Cortex of kidney (tissue), 1 donor: Measurements from ENCODE around the gene HSPBAP1.

ENCODE experiments used
- DNase-seq: peaks from one replicate; lab custom pipeline; 2025; lab: John Stamatoyannopoulos, UW

HSPBAP1 gene, protein sequence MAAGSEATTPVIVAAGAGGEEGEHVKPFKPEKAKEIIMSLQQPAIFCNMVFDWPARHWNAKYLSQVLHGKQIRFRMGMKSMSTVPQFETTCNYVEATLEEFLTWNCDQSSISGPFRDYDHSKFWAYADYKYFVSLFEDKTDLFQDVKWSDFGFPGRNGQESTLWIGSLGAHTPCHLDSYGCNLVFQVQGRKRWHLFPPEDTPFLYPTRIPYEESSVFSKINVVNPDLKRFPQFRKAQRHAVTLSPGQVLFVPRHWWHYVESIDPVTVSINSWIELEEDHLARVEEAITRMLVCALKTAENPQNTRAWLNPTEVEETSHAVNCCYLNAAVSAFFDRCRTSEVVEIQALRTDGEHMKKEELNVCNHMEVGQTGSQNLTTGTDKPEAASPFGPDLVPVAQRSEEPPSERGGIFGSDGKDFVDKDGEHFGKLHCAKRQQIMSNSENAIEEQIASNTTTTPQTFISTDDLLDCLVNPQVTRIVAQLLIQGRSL

GRCh38 chr3:122793568-122794416 lies at the start of gene HSPBAP1:
TSS of gene HSPBAP1 (minus strand) at chr3:122793831. CDS start at chr3:122793680, 151 bp downstream.
- DNase-seq = no peak

DNA sequence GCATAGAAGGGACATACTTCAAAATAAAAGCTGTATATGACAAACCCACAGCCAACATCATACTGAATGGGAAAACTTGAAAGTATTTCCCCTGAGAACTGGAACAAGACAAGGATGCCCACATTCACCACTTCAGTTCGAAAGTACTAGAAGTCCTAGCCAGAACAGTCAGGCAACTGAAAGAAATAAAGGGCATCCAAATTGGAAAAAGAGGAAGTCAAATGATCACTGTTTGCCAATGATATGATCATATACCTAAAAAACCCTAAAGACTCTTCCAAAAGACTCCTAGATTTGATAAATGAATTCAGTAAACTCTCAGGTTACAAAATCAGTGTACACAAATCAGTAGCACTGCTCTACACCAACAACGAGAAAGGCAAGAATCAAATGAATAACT lies 42.0 kb upstream of the HSPBAP1 start:
- no peak for DNase-seq

- no peak for DNase-seq
Observed at GRCh38 chr3:122828281-122828680, 34.6 kb upstream of the HSPBAP1 start.

GRCh38 chr3:122826278-122826677 lies 32.6 kb upstream of the HSPBAP1 start:
- DNase-seq = no peak

GRCh38 chr3:122825460-122825859 lies 31.8 kb upstream of the HSPBAP1 start:
- no peak for DNase-seq

GRCh38 chr3:122824465-122825381 lies 31.1 kb upstream of the HSPBAP1 start:
- DNase-seq = no peak

GRCh38 chr3:122816587-122816986 lies 23.0 kb upstream of the HSPBAP1 start:
- no peak for DNase-seq

DNA sequence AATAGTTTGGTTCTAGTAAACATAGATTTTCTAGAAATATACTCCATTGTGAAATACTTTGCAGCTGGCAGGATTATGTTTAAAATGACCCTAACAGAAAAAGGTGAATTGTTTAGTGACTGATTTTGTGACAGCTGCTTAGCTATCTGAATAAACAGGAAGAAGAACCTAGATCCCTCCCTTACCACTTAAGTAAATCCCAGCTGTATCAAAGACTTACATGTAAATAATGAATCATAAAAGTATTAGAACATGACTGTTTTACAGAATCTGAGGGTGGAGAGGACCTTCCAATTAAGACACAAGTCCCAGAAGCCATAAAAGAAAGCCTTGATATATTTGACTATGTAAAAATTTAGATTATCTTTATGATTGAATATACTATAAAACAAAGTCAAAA lies 17.1 kb upstream of the HSPBAP1 start:
- no peak for DNase-seq

GRCh38 chr3:122803977-122804376 lies 10.3 kb upstream of the HSPBAP1 start:
- DNase-seq = no peak

- DNase-seq = no peak
Observed at GRCh38 chr3:122802323-122802722, 8.7 kb upstream of the HSPBAP1 start.

- no peak for DNase-seq
Observed at GRCh38 chr3:122800706-122801237, 7.1 kb upstream of the HSPBAP1 start.

- DNase-seq = no peak
Observed at GRCh38 chr3:122800031-122800430, 6.4 kb upstream of the HSPBAP1 start.

GRCh38 chr3:122799322-122799721 lies 5.7 kb upstream of the HSPBAP1 start:
- no peak for DNase-seq

DNA sequence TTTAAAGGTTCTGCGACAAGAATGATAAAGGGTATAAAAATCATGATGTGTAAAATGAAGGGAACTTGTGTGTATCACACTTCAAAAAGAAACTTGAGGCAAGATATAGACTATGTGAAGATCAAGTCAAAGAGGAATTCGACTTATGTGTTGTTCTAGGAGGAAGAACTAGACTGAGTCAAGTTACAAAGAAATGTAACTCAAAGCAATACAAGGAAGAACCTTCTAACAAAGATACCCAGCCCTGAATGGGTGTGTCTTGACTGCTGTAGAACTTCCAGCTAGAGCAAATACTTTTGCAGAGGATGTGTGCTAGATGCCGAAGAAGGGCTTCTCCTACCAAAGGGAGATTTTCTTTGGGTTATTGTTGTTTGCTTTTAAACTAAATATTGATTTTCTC lies 3.7 kb upstream of the HSPBAP1 start:
- DNase-seq = no peak

GRCh38 chr3:122795674-122796195 lies 2.1 kb upstream of the HSPBAP1 start:
- no peak for DNase-seq

DNA sequence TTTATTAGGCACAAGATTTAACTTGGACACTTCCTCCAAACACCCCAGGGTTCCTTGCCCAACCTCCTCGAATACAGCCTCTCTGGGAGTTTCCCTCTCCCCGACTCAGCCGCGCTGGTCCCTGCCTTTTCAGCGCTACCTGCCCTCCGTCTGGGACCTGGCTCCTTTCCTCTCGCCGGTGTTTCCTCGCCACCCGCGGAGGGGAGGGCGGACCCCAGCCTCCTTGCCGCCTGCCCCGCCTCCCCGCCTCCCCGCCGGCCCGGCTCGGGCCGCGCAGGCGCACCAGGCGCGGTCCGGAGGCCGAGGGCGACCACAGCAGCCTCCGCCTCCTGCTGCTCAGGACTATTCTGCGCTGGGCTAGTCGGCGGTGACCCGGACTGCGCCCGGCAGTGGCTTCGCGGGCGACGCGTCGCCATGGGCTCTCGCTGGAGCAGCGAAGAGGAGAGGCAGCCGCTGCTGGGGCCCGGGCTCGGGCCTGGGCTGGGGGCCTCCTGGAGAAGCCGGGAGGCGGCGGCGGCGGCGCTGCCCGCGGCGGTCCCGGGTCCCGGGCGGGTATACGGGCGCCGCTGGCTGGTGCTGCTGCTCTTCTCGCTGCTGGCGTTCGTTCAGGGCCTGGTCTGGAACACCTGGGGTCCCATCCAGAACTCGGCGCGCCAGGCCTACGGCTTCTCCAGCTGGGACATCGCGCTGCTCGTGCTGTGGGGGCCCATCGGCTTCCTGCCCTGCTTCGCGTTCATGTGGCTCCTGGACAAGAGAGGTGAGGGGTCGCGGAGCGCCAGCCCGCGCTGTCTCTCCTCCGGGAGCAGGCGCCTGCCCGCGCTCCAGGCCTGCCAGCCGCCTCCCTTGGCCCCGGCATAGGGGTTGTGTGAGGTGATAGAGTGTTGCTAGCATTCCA lies 1.4 kb upstream of the HSPBAP1 start, which contains the start of gene SLC49A4:
TSS of gene SLC49A4 (plus strand) at position 291 of the 895 bp plus-strand sequence. CDS start at position 415, 124 bp downstream.
- no peak for DNase-seq

- DNase-seq = no peak
Observed at GRCh38 chr3:122794483-122794778, 800 bp upstream of the HSPBAP1 start.

- no peak for DNase-seq
Observed at GRCh38 chr3:122789585-122790273, 3.9 kb downstream of the HSPBAP1 start.

- no peak for DNase-seq
Observed at GRCh38 chr3:122787872-122788271, 5.8 kb downstream of the HSPBAP1 start.

DNA sequence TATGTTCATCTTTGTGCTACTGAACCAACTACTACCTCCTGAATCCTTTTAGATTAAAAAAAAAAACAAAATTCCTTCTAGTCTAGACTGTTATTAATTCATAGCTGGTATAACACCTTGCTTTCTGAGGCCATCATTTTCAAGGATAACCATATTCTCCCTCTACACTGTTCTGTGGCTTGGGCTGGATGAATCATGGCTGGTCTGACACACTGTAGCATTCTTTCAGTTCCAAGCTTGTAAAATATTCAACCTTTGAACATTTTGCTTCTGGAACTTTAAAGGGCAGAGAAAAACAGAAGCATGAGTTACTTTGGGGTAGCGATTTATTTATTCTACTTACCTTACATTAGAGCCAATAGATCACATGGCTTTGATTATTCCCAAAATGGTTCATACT lies 7.6 kb downstream of the HSPBAP1 start:
- no peak for DNase-seq
